Measurements from ENCODE around the gene GAD1. TPM values are rescaled to one million over a fixed set of nuclear protein-coding genes. Genes with fewer than 3 reads are reported as not detected.

The GAD1 gene
- total RNA-seq, 2 experiments from 2014 or later = not detected

- ATAC-seq (ENCODE audit: poor library complexity) (no peak), DNase-seq (no peak)
- peaks cover 90% of the 10 kb centered on the region for H3K27me3 Mint-ChIP-seq
- H3K4me1 Mint-ChIP-seq (ENCODE audit: low read depth) = peaks cover 30% of the 10 kb centered on the region
- Histone ChIP-seq H3K4me1 (ENCODE audit: insufficient read depth, low read length) (peaks cover 47% of the 10 kb centered on the region), H3K27ac (ENCODE audit: low read depth in 1 of 2, low read length in 2 of 2) (no peak overlapping the region), H3K36me3 (ENCODE audit: insufficient read depth, low read length) (no peaks in the 10 kb centered on the region), H3K4me3 (ENCODE audit: low read length) (no peak overlapping the region), H3K27me3 (ENCODE audit: control insufficient read depth in 1 of 2, insufficient read depth in 2 of 2, low read length in 2 of 2) (peaks cover 81 to 83% of the 10 kb centered on the region in 2 experiments), H3K9me3 (ENCODE audit: control insufficient read depth in 1 of 2, insufficient read depth in 1 of 2, low read length in 2 of 2) (peaks cover 0 to 40% of the 10 kb centered on the region in 2 experiments)
- no peaks in the 10 kb centered on the region for H3K36me3 Mint-ChIP-seq (ENCODE audit: low read depth)
- TF ChIP-seq CTCF (IDR thresholded peaks at IDR 0.05) = no peak
- ChIA-PET POLR2A (no interaction called here), CTCF (no interaction called here)
- H3K9me3 Mint-ChIP-seq = no peaks in the 10 kb centered on the region
- H3K4me3 Mint-ChIP-seq = no peak overlapping the region
- H3K27ac Mint-ChIP-seq = no peak overlapping the region
- intact Hi-C loops (cut with DNase I, micrococcal nuclease) = no loop called here
These were observed 7.2 kb downstream of the GAD1 start for GRCh38 chr2:170823898-170824215.

- DNase-seq (no peak), ATAC-seq (ENCODE audit: poor library complexity) (no peak)
- ChIA-PET CTCF (no interaction called here), POLR2A (no interaction called here)
- Histone ChIP-seq H3K4me3 (ENCODE audit: low read length) (no peak overlapping the region), H3K36me3 (ENCODE audit: insufficient read depth, low read length) (no peaks in the 10 kb centered on the region), H3K27me3 (ENCODE audit: control insufficient read depth in 1 of 2, insufficient read depth in 2 of 2, low read length in 2 of 2) (peaks cover 79 to 81% of the 10 kb centered on the region in 2 experiments), H3K9me3 (ENCODE audit: control insufficient read depth in 1 of 2, insufficient read depth in 1 of 2, low read length in 2 of 2) (peaks cover 0 to 39% of the 10 kb centered on the region in 2 experiments), H3K27ac (ENCODE audit: low read depth in 1 of 2, low read length in 2 of 2) (no peak overlapping the region), H3K4me1 (ENCODE audit: insufficient read depth, low read length) (peaks cover 44% of the 10 kb centered on the region)
- intact Hi-C loops (cut with DNase I, micrococcal nuclease) = no loop called here
- H3K36me3 Mint-ChIP-seq (ENCODE audit: low read depth) = no peaks in the 10 kb centered on the region
- H3K4me3 Mint-ChIP-seq = peak overlapping the region; percentile 65
- no peak overlapping the region for H3K27ac Mint-ChIP-seq
- H3K9me3 Mint-ChIP-seq = no peaks in the 10 kb centered on the region
- no peak for TF ChIP-seq CTCF (IDR thresholded peaks at IDR 0.05)
- peaks cover 90% of the 10 kb centered on the region for H3K27me3 Mint-ChIP-seq
- peaks cover 28% of the 10 kb centered on the region for H3K4me1 Mint-ChIP-seq (ENCODE audit: low read depth)
These were observed 7.9 kb downstream of the GAD1 start for GRCh38 chr2:170824526-170825015.

- CTCF ChIA-PET = no interaction called here
- no peaks in the 10 kb centered on the region for H3K36me3 Mint-ChIP-seq (ENCODE audit: low read depth)
- Histone ChIP-seq H3K9me3 (ENCODE audit: control insufficient read depth in 1 of 2, insufficient read depth in 1 of 2, low read length in 2 of 2) (peaks cover 0 to 10% of the 10 kb centered on the region in 2 experiments), H3K27me3 (ENCODE audit: control insufficient read depth in 1 of 2, insufficient read depth in 2 of 2, low read length in 2 of 2) (peaks cover 45 to 48% of the 10 kb centered on the region in 2 experiments), H3K36me3 (ENCODE audit: insufficient read depth, low read length) (no peaks in the 10 kb centered on the region), H3K4me1 (ENCODE audit: insufficient read depth, low read length) (peaks cover 10% of the 10 kb centered on the region), H3K4me3 (ENCODE audit: low read length) (no peak overlapping the region), H3K27ac (ENCODE audit: low read depth in 1 of 2, low read length in 2 of 2) (no peak overlapping the region)
- peaks cover 84% of the 10 kb centered on the region for H3K27me3 Mint-ChIP-seq
- intact Hi-C loops (cut with DNase I, micrococcal nuclease) = no loop called here
- H3K9me3 Mint-ChIP-seq = no peaks in the 10 kb centered on the region
- ATAC-seq (ENCODE audit: poor library complexity) (no peak), DNase-seq (no peak)
- no peak overlapping the region for H3K27ac Mint-ChIP-seq
- TF ChIP-seq CTCF (IDR thresholded peaks at IDR 0.05) = no peak
- peaks cover under 1% of the 10 kb centered on the region for H3K4me1 Mint-ChIP-seq (ENCODE audit: low read depth)
- POLR2A ChIA-PET = no interaction called here
- no peak overlapping the region for H3K4me3 Mint-ChIP-seq
These were observed 11.3 kb downstream of the GAD1 start for GRCh38 chr2:170827841-170828532.

Data from CD4-positive, alpha-beta T cell (primary cell).